ENCODE results near the gene PYGL.
A peak's percentile ranks its signal among the peaks of the same experiment; 100 is the strongest.

PYGL gene

DNA sequence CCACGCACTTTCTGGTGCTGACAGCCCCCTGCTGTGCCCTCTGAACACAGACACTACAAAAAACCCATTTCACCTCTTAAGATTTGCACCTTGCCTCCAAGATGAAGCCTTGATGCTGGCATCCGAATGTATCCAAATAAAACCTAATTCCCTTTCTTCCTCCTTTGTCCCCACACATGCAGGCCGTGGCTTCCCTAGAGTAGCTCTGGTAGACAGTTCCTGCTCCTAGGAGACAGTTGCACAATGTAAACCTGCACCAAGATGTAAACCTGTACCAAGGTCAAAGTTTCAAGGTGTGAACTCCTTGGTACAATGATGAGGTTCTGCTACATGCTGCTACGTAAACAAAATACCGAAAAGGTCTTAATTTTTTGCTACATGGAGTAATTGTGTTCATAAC, 73.1 kb downstream of the PYGL start:
- DNase-seq = no peak

- DNase-seq = no peak
These were observed 78.7 kb downstream of the PYGL start for GRCh38 chr14:50865391-50866076.

GRCh38 chr14:50864946-50865345, 79.3 kb downstream of the PYGL start:
- no peak for DNase-seq

GRCh38 chr14:50864237-50864636, 80.0 kb downstream of the PYGL start:
- DNase-seq = no peak

- DNase-seq = no peak
These were observed 82.2 kb downstream of the PYGL start for GRCh38 chr14:50862036-50862570.

DNA sequence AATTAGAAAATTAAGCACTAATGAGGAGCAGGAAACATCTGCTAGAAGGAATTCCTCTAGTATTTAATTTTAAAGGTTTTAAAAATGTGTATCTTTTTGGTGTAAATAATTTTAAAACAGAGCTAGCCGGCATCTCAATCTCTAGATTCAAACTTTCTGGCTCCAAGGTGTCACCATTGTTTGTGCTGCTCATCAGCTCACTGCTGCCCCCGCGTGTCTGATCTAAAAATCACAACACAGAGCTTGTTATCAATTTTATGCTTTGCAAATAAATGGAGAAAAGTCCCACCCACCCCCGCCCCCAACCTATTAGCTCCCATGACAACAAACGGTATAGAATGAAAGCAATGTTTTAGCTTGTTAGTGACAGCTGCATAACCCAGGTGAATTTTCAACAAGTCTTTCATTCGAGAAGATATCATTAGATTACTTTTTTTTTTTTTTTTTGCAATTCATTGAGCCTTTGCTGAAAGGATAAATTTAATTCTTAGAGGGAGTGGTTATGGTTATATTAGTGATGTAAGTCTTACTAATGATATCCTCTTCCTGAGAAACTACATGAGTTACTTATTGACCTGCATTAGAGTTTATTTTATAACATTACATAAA, 83.7 kb downstream of the PYGL start:
- peak; percentile 83 to 86 for DNase-seq

- no peak for DNase-seq
These were observed 85.0 kb downstream of the PYGL start for GRCh38 chr14:50859296-50859624.

DNA sequence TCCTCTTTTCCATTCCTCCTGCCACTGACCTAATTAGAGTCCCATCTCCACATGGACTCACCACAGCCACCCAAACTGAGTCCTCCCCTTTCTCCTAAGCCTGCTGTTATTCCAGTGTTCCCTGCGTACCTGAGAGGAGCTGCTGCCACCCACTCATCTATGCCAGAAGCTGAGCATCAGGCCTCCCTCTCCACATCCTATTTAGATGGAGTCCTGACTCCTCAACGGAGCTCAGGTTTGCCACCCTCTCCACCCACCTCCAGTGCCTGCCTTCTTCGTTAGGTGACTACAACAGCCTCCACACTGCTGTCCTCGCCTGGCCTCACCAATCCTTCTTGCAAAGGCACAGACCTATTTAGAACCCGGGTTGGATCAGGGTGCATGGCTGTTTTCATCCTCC, 87.6 kb downstream of the PYGL start:
- no peak for DNase-seq

DNA sequence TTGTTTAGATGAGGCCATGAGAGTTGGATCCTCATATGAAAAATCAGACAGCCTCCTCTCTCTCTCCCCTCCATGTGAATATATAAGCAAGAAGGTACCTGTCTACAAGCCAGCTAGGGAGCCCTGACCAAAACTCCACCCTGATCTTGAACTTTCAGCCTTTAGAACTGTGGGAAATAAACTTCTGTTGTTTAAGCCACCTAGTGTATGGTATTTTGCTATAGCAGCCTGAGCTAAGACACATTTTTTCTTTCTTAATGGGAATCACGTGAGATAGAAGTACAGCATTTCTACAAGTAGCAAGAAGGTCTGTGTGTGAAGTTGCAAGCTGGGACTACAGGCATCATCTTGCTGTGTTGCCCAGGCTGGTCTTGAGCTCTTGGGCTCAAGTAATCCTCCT, 88.7 kb downstream of the PYGL start:
- no peak for DNase-seq

All from stimulated activated CD4-positive, alpha-beta T cell treated with anti-CD3 and anti-CD28 coated beads, Interleukin-4, amount 100 ng/mL, for 4 hours (primary cell).